GM18508 (cell line): ENCODE results near the gene MYH7.
"Not testable (repeated sequence)": the region's sequence is repeated elsewhere in the genome, so short reads cannot be mapped to it uniquely, and the experiment has no call there.

ENCODE experiments used
- ATAC-seq: cut with Tn5 transposase; IDR thresholded peaks from one replicate; pipeline ENCODE4 v1.9.1; 2021; ENCODE audit warnings: moderate number of reproducible peaks; ENCODE audit not compliant: insufficient read depth, unreplicated experiment

MYH7 gene

GRCh38 chr14:23409966-23410635 lies 25.4 kb downstream of the MYH7 start:
- no peak for ATAC-seq

- no peak for ATAC-seq
Measured at GRCh38 chr14:23409475-23409874, 26.0 kb downstream of the MYH7 start.

DNA sequence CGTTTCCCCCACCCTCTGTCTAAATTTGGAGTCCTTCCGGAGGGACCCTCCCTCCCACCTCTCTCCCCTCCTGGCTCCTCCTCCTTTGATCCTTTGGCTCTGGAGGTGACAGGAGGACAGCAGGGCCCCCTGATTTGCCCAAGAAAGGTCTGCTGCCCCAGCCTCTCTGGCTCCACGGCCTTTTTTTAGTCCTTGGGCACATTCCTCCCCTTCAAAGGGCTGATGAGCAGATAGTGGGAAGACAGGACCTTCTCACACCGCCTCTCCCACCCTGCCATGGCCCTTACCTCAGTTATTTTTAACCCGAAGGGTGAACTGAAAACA lies 27.2 kb downstream of the MYH7 start:
- ATAC-seq: no peak

- no peak for ATAC-seq
Measured at GRCh38 chr14:23407516-23408306, 27.7 kb downstream of the MYH7 start, which contains the start of gene MYH6. Gene MYH6, minus strand, starts transcription at chr14:23408273. Its CDS starts 1,050 bp downstream, at chr14:23407223.

GRCh38 chr14:23406725-23407355 lies 28.6 kb downstream of the MYH7 start:
- ATAC-seq: no peak

DNA sequence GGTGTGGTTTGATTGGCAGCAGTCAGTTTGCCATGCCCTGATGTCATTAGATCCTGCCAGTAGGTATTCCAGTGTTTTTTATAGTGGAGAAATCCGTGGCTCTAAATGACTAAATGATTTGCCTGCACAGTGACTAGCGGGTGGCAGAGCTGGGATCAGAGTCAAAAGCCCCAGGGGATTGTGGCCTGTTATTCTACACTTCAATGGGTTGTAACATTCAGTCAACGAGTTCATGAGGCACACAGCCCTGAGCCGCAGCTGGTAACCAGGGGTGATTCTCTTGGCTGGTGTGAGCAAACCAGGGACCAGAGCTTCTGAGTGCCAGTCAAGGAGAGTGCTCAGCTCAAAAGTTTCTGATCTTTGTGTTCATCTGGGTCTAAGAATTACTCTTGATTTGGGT lies 29.2 kb downstream of the MYH7 start:
- ATAC-seq: no peak

- no peak for ATAC-seq
Measured at GRCh38 chr14:23405516-23406025, 29.9 kb downstream of the MYH7 start.

GRCh38 chr14:23405096-23405495 lies 30.4 kb downstream of the MYH7 start:
- no peak for ATAC-seq

DNA sequence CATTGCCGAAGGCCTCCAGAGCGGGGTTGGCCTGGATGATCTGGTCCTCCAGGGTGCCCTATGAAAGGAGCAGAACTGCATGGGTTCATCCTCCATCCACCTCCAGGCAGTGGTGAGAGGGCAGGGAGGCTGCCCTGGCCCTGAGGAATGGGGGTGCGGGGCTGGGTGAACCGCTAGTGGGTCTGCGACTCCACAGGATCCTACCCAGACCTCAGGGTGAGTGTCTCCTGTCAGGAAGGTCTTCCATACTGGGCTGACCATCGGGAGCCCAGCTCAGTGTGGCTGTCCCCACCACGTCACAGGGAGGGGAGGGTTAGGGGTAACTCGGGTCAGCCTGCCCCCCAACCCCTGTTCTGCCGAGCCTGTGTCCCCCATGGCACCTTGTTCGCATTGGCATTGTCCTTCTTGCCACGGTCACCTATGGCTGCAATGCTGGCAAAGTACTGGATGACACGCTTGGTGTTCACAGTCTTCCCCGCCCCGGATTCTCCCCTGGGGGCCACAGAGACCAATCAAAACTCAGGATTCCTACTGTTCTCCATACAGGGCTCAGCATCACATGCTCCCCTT lies 31.0 kb downstream of the MYH7 start:
- no peak for ATAC-seq

- ATAC-seq: no peak
Measured at GRCh38 chr14:23403908-23404307, 31.6 kb downstream of the MYH7 start.

DNA sequence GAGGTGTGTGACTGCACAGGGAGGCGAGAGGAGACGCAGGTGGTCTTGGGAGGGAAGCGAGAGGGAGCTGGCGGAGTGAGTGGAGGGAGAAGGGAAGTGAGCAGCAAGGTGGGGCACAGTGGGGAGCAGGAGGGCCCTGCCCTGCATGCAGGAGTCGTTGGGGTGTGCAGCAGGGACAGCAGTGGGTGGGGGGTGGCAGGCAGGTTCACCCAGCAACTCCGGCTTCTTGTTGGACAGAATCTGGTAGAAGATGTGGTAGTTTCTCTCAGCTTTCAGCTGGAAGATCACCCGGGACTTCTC lies 32.4 kb downstream of the MYH7 start:
- ATAC-seq: no peak

DNA sequence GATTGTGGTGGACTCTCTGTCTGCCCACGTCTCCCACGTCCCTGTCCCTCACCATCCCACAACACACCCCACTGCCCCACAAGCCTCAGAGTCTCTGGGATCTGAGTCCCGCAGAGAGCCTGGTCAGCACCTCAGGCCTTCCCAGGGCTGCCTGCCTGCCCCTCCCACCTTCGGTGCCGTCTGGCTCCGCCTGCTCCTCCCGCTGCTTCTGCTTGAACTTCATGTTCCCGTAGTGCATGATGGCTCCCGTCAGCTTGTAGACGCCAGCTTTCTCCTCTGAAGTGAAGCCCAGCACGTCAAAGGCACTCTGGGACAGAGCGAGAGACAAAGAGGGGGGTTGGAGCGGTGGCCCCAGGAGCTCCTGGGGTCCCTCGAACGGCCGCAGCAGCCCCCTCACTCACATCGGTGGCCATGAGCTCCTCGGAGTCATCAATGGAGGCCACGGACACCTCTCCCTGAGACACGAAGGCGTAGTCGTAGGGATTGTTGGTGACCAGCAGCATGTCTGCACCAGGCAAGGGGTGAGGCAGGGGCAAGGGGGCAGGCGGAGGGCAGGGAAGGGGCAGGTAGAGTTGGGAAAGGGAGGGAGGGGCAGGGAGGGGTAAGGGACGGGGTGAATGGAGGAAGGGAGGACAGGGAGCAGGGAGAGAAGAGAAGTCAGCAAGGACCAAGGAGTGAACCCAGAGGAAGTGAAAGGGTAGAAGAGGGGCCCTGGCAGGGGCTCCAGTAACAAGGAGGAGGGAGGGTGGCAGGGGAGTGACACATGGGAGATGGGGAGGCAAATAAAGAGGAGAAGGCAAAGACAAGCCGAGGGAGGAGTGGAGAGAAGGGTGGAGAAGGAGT lies 32.9 kb downstream of the MYH7 start:
- no peak for ATAC-seq

DNA sequence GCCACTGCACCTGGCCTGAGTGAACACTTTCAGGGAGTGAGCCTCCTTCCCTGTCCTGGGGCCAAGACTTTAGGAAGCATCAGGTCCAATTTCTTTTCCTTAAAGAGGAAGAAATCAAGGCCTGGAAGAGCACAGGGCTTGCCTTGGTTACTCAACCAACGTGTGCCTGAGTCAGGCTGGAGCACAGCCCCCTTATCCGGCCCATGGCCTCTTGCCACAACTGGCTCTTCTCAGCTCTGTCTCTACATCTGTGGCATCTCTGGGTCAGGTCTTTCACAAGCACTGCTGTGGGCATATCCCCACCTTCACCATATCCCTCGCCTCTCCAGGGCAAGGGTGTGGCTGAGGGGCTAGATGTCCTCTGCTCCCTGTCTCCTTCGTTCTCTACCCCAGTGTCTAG lies 34.2 kb downstream of the MYH7 start:
- ATAC-seq: no peak

GRCh38 chr14:23400496-23401149 lies 34.8 kb downstream of the MYH7 start:
- not testable (repeated sequence) for ATAC-seq

- ATAC-seq: no peak
Measured at GRCh38 chr14:23399591-23399990, 35.9 kb downstream of the MYH7 start.

DNA sequence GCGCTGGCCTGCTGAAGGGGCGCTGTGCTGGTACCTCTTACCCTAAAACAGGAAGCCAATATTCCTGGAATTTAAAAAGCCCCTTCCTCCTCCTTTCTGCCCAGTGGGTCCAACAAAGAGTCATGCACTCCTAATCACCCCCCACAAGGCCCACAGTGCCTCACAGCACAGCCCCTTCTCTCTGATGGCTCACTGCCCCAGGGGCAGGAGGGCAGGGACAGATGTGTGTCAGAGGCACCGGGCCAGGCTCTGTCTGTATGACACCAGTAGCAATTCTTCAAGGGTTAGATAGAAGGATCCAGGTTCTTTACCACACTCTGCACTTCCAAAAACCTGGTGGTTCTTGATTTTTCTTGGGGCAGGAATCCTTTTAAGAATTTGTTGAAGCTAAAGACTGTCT lies 36.3 kb downstream of the MYH7 start:
- ATAC-seq: no peak

DNA sequence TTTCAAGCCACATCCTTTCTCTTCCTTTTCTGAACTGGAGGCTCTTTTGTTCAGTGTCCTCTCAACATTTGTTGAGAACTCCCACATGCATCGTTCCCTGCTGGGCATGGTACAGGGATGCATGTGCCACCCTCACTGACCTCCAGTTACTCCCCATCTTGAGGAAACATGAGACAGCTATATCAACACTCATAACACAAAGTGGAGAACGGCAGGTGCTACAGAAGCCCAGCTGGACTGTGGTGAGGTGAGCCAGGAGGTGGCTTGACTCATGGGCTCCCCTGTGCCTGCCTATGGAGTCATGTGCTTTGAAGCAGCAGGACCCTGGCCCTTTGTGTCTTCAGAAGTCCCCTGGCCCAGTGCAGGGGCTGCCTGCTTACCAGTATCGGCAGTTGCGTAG lies 37.1 kb downstream of the MYH7 start:
- ATAC-seq: no peak

DNA sequence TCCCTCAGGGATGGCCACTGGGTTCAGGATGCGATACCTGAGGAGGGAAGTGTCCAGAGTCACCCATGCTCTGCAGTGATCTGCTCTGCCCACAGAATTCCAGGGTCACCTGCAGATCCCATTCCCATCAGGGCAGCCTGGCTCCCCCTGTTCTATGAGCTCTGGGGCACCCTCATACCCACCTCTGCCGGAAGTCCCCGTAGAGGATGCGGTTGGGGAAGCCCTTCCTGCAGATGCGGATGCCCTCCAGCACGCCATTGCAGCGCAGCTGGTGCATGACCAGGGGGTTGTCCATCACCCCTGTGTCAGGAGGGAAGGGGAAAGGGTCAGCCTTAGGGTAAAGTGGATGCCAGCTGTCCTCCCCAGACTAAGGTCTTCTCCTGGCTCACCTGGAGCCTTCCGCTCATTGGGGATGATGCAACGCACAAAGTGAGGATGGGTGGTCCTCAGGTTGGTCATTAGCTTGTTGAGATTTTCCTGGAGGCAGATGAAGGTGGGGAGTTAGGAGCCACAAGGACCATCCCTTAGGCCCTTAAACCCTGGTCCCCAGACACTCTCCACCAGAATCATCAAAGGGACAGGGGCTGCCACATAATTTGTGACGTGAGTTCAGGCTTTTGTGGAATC lies 38.6 kb downstream of the MYH7 start:
- ATAC-seq: no peak

DNA sequence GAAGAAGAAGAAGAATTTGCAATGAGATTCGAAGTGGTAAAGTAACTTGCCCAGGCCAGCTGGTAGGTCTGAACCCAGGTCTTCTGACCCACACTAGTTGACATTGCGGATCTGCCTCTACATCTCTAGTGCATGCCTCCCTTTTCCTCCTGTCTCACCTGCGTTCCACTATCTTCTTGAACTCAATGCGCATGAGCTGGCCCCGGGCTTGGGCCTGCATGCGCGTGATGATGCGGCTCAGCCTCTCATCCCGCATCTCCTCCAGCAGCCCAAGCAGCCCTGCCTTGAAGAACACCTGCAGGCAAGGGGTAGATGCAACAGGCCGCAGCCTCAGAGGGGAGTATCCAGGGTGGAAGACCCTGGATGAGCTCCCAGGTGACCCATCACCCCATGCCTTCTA lies 39.3 kb downstream of the MYH7 start:
- no peak for ATAC-seq
